D721Med (cell line): ENCODE measurements around the gene SLC7A6.
"Not testable (repeated sequence)": the region's sequence is repeated elsewhere in the genome, so short reads cannot be mapped to it uniquely, and the experiment has no call there.

Source experiments
- DNase-seq: peaks from one replicate; pipeline ENCODE4 v3.0.0; 2011; ENCODE audit warnings: low spot score; ENCODE audit not compliant: insufficient read length
- FAIRE-seq: peaks from 2 replicates; lab custom pipeline; 2011; peaks lifted over from hg19 to GRCh38; lab: Jason Lieb, UNC
- TF ChIP-seq, protein P1 (sequence below): IDR thresholded peaks from 2 replicates; pipeline ENCODE4 v1.5.1; 2012; ENCODE audit warnings: mild to moderate bottlenecking, control low read depth; ENCODE audit not compliant: insufficient read depth; ENCODE audit errors: missing control alignments

The SLC7A6 gene

DNA sequence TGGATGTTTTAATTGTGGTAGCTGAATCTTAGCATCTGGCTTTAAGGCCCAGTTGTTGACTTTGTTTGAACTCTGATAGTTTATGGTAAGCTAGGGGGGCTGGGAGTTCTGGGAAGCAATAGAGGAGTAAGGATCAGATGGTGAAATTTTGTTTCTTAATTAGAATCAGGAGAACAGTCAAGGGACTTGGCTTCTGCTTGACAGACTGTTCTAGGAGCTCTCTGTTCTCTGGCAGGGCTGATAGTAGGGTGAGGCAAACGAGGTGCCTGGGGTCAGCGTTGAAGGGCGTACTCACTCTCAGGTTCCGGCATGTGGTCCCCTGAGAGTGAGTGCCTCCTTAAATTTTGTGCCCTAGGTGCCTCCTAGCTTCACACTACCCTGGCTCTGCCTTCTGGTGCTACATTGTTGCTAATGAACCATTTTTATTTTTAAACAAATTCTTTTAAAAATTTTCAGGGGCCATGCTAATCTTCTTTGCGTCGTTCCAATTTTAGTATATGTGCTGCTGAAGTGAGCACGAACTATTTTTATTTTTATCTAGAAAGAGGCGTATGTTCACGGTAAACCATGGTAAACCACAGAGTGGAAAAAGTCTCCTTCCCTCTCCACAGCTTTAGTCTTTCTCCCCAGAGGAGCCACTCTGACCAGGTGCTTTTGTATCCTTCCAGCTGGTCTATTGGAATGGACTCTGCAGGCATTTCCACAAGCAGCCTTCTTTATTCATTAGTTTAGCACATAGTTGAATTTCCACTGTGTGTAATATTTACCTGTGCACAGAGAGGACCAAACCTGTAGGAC lies 19.7 kb downstream of the SLC7A6 start:
- TF ChIP-seq, protein P1, sequence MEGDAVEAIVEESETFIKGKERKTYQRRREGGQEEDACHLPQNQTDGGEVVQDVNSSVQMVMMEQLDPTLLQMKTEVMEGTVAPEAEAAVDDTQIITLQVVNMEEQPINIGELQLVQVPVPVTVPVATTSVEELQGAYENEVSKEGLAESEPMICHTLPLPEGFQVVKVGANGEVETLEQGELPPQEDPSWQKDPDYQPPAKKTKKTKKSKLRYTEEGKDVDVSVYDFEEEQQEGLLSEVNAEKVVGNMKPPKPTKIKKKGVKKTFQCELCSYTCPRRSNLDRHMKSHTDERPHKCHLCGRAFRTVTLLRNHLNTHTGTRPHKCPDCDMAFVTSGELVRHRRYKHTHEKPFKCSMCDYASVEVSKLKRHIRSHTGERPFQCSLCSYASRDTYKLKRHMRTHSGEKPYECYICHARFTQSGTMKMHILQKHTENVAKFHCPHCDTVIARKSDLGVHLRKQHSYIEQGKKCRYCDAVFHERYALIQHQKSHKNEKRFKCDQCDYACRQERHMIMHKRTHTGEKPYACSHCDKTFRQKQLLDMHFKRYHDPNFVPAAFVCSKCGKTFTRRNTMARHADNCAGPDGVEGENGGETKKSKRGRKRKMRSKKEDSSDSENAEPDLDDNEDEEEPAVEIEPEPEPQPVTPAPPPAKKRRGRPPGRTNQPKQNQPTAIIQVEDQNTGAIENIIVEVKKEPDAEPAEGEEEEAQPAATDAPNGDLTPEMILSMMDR: no peak
- FAIRE-seq (no peak), DNase-seq (no peak)

DNA sequence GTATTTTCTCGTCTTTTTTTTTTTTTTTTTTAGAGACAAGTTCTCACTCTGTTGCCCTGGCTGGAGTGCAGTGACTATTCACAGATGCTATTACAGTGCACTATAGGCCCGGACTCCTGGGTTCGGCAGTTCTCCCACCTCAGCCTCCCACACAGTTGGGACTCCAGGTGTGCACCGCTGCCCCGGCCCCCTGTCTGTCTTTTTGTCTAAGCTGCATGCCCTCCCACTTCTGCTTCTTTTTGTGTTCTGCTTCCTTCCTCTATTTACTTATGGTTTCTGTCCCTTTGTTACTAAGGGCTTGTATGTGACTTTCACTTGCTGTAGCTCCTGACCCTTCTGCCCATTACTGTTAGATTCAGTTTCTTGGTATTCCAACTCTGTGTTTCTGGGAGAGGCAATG lies 20.5 kb downstream of the SLC7A6 start:
- TF ChIP-seq, protein P1: no peak
- no peak for FAIRE-seq
- no peak for DNase-seq

GRCh38 chr16:68285683-68286082 lies 21.4 kb downstream of the SLC7A6 start:
- TF ChIP-seq, protein P1: no peak
- DNase-seq (no peak), FAIRE-seq (no peak)

- no peak for FAIRE-seq
- no peak for DNase-seq
Observed at GRCh38 chr16:68286153-68287074, 22.1 kb downstream of the SLC7A6 start.

GRCh38 chr16:68287276-68288251 lies 23.2 kb downstream of the SLC7A6 start:
- TF ChIP-seq, protein P1: no peak
- no peak for FAIRE-seq
- no peak for DNase-seq

More at GRCh38 chr16:68286153-68287074, 22.1 kb downstream of the SLC7A6 start:
- TF ChIP-seq, protein P1: no peak

GRCh38 chr16:68288252-68288650 lies 23.9 kb downstream of the SLC7A6 start:
- DNase-seq (no peak), FAIRE-seq (no peak)
- TF ChIP-seq, protein P1: no peak

GRCh38 chr16:68288796-68289195 lies 24.5 kb downstream of the SLC7A6 start:
- not testable (repeated sequence) for DNase-seq, FAIRE-seq
